OCI-LY3 (cell line): Measurements from ENCODE around the gene ALG6.

Experiments
- H2AFZ ChIP-seq: fragments of 200-600, 300-600 bp; shearing (Covaris generic); 2 replicates; pipeline ENCODE4 v1.6.0; 2014; ENCODE audit warnings: antibody characterized with exemption, low read depth, low read length
- H3K27ac ChIP-seq: fragments of 200-600, 300-600 bp; sonication (generic); 2 replicates; pipeline ENCODE4 v1.5.1; 2014; ENCODE audit warnings: mild to moderate bottlenecking, low read length, moderate library complexity, mixed read lengths
- H3K27me3 ChIP-seq: fragments of 200-600, 300-600 bp; sonication (generic); 2 replicates; pipeline ENCODE4 v1.6.1; 2014; ENCODE audit warnings: low read depth, low read length, mixed read lengths
- H3K36me3 ChIP-seq: fragments of 200-600, 300-600 bp; sonication (generic); replicated peaks from 2 replicates; pipeline ENCODE3; 2014; ENCODE audit warnings: low read depth, low read length, mixed read lengths
- H3K4me1 ChIP-seq: fragments of 300-600, 200-600 bp; sonication (generic); 2 replicates; pipeline ENCODE4 v1.6.1; 2014; ENCODE audit warnings: low read length, mixed read lengths
- H3K4me2 ChIP-seq: fragments of 200-600, 300-600 bp; sonication (generic); 2 replicates; pipeline ENCODE4 v1.6.1; 2014; ENCODE audit warnings: low read length, mixed read lengths
- H3K4me3 ChIP-seq: fragments of 300-600, 200-600 bp; sonication (generic); 2 replicates; pipeline ENCODE4 v1.5.1; 2014; ENCODE audit warnings: antibody characterized with exemption, mild to moderate bottlenecking, low read length, moderate library complexity
- H3K79me2 ChIP-seq: fragments of 300-600, 200-600 bp; shearing (Covaris generic); 2 replicates; pipeline ENCODE4 v1.6.1; 2014; ENCODE audit warnings: mild to moderate bottlenecking, low read length, mixed read lengths
- H3K9ac ChIP-seq: fragments of 300-600, 200-600 bp; shearing (Covaris generic); 2 replicates; pipeline ENCODE4 v1.6.0; 2014; ENCODE audit warnings: mild to moderate bottlenecking, low read length, moderate library complexity
- H3K9me3 ChIP-seq: fragments of 200-600, 300-600 bp; shearing (Covaris generic); 2 replicates; pipeline ENCODE4 v1.6.1; 2014; ENCODE audit warnings: low read length, mixed read lengths; ENCODE audit not compliant: insufficient read depth
- H4K20me1 ChIP-seq: fragments of 200-600, 300-600 bp; sonication (generic); 2 replicates; pipeline ENCODE4 v1.6.1; 2016; ENCODE audit warnings: low read length, mixed read lengths; ENCODE audit not compliant: insufficient read depth
- CTCF ChIP-seq: fragments of 200-600, 300-600 bp; sonication (generic); IDR thresholded peaks from 2 replicates; pipeline ENCODE4 v1.5.1; 2014; ENCODE audit warnings: antibody characterized with exemption, low read length, low read depth
- EZH2phosphoT487 ChIP-seq: fragments of 200-600 bp; shearing (Covaris generic); IDR thresholded peaks from 2 replicates; pipeline ENCODE4 v1.6.1; 2018; ENCODE audit warnings: antibody characterized with exemption, mixed run types, low read depth

Gene ALG6

GRCh38 chr1:63381741-63382140, 14.3 kb downstream of the ALG6 start:
- no peaks in the 10 kb centered on the region for H3K4me1 ChIP-seq
- no peaks in the 10 kb centered on the region for H3K27me3 ChIP-seq
- peaks cover 7% of the 10 kb centered on the region for H3K79me2 ChIP-seq

DNA sequence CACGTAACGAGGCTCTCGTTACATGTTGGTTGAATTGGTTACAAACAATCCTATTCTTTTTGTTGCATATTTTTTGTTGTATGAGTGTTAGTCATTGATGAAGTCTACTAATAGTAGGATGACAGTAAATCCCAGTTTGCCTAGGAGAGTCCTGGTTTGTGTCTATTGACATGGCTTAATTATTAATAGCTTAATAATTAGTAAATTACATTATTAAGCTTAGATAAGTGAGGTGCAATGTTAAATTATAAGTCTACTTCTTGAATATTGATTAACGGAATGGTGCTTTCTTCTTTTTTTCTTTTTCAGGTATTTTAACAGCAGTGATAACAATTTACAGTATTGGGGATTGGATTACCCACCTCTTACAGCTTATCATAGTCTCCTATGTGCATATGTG, 34.5 kb downstream of the ALG6 start:
- H4K20me1 ChIP-seq: no peaks in the 10 kb centered on the region
- H3K9ac ChIP-seq: no peak overlapping the region
- no peaks in the 10 kb centered on the region for H3K79me2 ChIP-seq
- H3K9me3 ChIP-seq: no peaks in the 10 kb centered on the region
- H3K4me1 ChIP-seq: peaks cover 7% of the 10 kb centered on the region
- peaks cover 8% of the 10 kb centered on the region for H3K36me3 ChIP-seq
- no peaks in the 10 kb centered on the region for H3K27me3 ChIP-seq
- no peak overlapping the region for H3K4me2 ChIP-seq
- no peak overlapping the region for H3K27ac ChIP-seq
- TF ChIP-seq EZH2phosphoT487 (no peak), CTCF (no peak)
- H2AFZ ChIP-seq: no peak overlapping the region
- no peak overlapping the region for H3K4me3 ChIP-seq

More at GRCh38 chr1:63381741-63382140, 14.3 kb downstream of the ALG6 start:
- TF ChIP-seq CTCF (no peak), EZH2phosphoT487 (no peak)
- Histone ChIP-seq H4K20me1 (no peaks in the 10 kb centered on the region), H3K9ac (no peak overlapping the region), H3K27ac (no peak overlapping the region), H2AFZ (no peak overlapping the region), H3K36me3 (no peaks in the 10 kb centered on the region), H3K9me3 (no peaks in the 10 kb centered on the region), H3K4me2 (no peak overlapping the region), H3K4me3 (no peak overlapping the region)

DNA sequence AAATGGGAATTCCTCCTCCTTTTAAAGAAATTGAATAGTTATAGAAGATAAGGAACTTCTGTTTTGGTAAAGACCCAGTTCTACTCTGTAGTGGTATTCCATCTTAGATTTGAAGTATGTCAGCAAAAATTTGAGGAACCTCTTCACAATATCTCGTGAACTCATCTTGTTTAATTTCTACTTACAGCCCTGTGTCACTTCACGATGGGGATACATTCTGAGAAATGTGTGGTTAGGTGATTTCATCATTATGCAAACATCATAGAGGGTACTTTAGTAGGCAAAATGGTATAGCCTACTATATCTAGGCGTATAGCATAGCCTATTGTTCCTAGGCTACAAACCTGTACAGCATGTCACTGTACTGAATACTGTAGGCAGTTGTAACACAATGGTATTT, 36.0 kb downstream of the ALG6 start:
- Histone ChIP-seq H2AFZ (no peak overlapping the region), H3K27ac (no peak overlapping the region), H3K4me1 (peaks cover 7% of the 10 kb centered on the region), H3K27me3 (no peaks in the 10 kb centered on the region), H3K4me3 (no peak overlapping the region), H3K9ac (no peak overlapping the region), H3K4me2 (no peak overlapping the region), H4K20me1 (no peaks in the 10 kb centered on the region), H3K9me3 (no peaks in the 10 kb centered on the region), H3K79me2 (no peaks in the 10 kb centered on the region), H3K36me3 (peaks cover 11% of the 10 kb centered on the region)
- TF ChIP-seq EZH2phosphoT487 (no peak), CTCF (no peak)

DNA sequence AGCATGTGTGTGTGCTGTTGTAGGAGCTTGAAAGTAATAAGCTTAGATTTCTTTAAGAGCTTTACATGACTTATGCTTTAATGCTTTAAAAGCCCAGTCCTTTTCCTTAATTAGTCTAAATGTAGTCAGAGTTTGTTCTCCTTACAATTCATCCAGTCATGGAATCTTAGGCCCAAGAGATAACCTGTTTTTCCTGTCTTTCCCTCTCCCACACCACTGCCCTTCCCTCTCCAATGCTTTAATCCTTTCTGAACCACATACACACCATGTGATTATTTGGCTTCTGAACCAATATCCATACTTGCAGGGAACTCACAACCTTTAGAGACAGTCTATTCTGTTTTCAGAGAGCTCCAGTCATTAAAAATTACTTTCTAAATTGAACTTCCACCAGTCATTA, 37.6 kb downstream of the ALG6 start:
- Histone ChIP-seq H4K20me1 (no peaks in the 10 kb centered on the region), H3K27me3 (no peaks in the 10 kb centered on the region), H3K4me2 (no peak overlapping the region), H3K9me3 (no peaks in the 10 kb centered on the region), H3K36me3 (peaks cover 11% of the 10 kb centered on the region), H3K27ac (no peak overlapping the region), H3K79me2 (no peaks in the 10 kb centered on the region), H2AFZ (no peak overlapping the region), H3K4me3 (no peak overlapping the region), H3K9ac (no peak overlapping the region), H3K4me1 (peaks cover 7% of the 10 kb centered on the region)
- no peak for TF ChIP-seq CTCF
- no peak for TF ChIP-seq EZH2phosphoT487
